Renal cortical epithelial cell (primary cell): Measurements from ENCODE around the gene TMEM207. TPM values are rescaled to one million over a fixed set of nuclear protein-coding genes. Genes with fewer than 3 reads are reported as not detected.
"Not testable (repeated sequence)": the region's sequence is repeated elsewhere in the genome, so short reads cannot be mapped to it uniquely, and the experiment has no call there.

Experiments used
- DNase-seq: peaks from one replicate; pipeline ENCODE4 v3.0.0-alpha.2; 2011; ENCODE audit warnings: low read depth
- total RNA-seq: library from RNA; depleted of rRNA; stranded (reverse); fragments of >200 nt; gene quantifications from 2 replicates; pipeline ENCODE4 v1.2.3, GENCODE V29; 2014

Gene TMEM207
- total RNA-seq = not detected in 2 replicates

DNA sequence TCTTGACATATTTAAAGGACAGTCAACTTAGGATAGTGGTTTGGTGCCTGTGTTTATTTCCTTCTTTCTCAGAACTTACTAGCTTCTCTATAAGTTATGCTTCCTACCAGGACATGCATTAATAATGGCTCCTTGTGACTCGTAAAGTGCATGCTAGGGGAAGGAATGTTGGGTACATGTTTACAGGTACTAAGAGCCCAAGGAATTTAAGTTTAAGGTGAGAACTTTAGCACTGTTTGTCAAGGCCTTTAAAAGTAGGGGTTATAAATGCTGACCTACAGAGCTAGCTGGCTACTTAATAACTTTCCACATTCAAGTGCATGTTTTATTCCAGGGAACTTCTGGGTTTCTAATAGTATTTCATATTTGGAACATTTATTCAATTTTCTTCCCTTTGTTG lies at the start of gene TMEM207:
Gene TMEM207, minus strand, starts transcription at position 101 of the 400 bp plus-strand sequence. Its CDS starts 92 bp downstream, at position 9.
- peak; percentile 71 for DNase-seq

DNA sequence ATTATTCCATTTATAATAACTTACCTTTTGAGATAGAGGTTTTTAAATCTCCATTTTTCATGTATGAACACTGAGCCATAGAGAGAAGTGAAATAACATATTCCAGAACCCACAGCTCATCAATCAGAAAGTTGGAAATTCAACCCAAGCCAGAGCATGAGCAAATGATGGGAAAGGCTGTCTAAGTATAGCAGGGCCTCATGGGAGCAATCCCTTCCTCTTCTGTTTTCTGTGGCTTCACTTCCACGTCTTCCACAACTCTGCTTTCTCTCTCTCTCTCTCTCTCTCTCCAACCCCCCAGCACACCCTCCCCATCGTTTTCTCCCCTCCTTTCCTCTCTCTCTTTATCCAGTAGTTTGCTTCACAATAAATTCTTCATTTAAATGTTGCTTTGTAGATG lies 49.4 kb upstream of the TMEM207 start:
- DNase-seq = no peak

- no peak for DNase-seq
Measured at GRCh38 chr3:190498293-190498692, 48.6 kb upstream of the TMEM207 start.

DNA sequence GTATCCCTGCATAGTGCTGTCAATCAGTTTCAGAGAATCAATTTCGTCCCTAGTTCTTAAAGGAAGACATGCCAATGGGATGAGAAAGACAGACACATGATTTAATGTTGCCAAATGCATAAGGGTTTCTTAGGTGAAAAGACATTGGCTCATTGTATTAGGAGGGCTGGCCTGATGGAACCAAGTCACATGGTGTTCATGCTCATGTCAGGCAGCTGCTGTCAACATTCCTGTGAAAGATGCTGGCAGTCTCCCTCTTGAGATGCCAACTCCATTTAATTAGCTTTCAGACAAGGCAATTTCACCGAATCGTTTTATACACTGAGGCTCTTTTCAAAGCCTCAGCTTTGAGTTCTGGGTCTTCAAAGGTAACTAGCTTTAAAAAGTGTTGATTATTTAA lies 48.1 kb upstream of the TMEM207 start:
- no peak for DNase-seq

- no peak for DNase-seq
Measured at GRCh38 chr3:190496859-190497258, 47.2 kb upstream of the TMEM207 start.

DNA sequence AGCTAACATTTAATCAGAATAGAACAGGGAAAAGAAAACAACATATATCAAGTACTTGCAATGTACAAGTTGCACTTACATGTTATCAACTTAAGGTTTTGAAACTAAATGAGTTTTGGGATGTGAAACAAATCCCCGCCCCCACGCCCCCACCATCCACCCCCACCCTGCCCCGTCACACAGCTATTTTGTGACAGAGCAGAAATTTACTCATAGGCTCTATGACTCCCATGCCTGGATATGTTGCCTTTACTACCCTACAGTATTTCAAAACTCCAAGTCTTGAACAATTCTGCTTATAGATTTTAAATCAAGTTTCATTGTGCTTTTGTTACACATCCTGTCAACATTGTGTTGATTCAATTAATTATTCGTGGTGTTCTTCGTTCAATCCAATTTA lies 46.1 kb upstream of the TMEM207 start:
- DNase-seq = no peak

- no peak for DNase-seq
Measured at GRCh38 chr3:190495354-190495753, 45.7 kb upstream of the TMEM207 start.

DNA sequence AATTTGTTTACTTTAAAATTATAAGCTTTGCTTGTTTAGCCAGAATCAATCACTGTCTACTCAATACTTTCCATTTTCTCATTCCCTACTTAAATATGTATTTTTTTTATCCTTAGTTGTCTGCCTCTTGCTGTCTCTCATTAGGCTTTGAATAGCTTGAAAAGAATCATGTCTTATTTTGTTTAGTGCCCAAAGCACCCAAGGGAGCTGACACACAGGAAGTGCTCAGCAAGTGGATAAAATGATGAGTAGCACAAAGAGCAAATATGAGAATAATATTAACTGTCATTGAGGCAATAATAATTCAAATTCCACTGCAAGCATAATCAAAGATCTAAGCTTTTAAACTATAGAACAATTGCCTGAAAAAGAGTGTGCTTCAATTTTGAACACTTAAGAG lies 45.2 kb upstream of the TMEM207 start:
- DNase-seq = no peak

DNA sequence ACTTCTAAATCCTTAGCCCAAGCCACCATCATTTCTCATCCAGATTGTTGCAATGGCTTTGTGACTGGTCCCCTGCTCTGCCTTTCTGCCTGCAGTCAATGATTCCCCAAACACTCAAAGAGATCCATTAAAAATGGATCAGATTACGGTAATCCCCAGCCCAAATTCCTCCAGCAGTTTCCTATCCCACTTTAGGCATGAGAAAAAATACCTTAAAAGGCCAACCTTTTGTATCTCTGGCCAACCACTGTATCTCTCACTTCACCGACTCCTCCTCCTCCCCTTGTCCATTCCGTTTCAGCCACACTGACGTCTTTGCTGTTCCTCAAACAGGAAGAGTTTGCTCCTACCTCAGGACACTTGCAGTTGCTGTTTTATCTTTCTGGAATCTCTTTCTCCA lies 43.3 kb upstream of the TMEM207 start:
- DNase-seq = no peak

GRCh38 chr3:190492129-190492528 lies 42.4 kb upstream of the TMEM207 start:
- peak; percentile 22 for DNase-seq

GRCh38 chr3:190491533-190492054 lies 41.9 kb upstream of the TMEM207 start:
- DNase-seq = peak; percentile 84

DNA sequence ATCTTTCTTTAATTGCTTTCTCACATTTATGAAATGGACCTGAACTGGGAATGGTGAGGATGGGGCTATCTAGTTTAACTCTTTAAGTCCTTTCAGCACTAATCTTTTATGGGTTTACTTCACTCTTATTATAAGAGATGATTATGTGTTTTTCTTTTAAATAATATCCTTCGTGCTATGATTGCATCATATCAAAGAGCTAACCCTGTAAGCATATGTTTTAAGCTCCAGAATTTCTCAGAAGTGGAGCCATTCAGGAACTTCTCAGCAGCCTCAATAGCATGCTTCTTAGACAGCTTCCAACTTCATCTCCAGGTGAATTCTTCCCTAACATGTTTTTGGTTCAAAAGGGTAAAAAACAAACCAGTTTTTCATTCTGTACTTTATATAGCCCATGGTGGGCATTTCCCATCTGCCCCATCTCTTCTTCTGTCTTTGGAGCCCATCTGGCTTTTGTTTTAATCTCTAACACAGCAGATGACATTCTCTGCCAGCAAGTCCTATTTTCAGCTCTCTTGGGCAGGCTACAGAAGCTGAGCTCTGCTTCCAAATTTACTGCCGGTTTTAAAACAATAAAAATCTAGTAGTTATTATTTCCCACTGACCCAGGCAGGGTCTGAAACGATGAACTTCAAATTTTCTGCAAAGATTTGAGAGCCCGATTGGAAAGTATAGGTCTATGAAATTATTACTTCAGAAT lies 37.4 kb upstream of the TMEM207 start:
- no peak for DNase-seq

DNA sequence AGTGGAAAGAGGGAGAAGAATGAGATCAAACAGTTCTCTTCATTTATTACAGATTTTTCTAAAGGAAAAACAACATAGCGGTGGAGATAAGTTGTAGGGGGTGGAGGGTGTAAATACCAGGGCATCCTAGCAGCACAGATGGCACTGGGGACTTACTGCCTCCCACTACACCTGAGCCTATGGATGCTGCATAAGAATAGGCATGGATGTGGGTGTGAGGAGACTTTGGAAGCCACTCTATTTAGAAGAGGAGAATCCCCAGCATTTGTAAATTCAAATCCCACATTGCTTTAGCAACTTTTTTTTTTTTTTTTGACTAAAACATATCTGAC lies 36.8 kb upstream of the TMEM207 start:
- DNase-seq = no peak

DNA sequence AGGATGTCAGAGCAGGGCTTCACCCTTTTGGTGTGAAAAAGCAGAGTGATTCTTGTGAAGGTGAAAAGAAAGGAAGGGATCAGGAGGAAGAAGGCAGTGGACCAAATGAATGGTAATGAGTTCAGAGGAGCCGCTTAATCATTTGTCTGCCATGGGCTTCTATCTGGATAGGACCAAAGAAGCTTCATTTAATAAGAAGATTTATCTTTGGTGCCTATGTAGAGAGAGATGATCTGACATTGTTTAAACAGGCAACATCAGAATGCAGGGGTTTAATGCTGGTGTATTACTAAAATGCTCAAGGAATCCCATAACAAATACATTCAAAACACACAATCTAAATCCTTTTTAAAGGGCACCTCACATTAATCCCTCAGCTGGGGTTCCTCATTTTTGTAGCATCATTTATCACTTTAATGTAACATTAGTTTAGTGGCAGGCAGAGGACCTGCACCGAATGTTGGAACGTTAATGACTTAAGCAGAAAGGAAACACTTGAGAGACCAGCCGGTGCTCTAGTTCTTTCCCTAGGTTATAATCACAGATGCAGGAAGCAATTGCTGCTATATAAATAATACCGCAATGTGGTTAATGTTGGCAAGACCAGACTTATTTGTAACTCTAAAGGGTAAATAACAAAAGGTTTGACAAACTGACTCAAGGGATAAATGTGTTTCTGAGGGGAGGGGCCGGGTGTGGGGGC lies 36.3 kb upstream of the TMEM207 start:
- peak; percentile 87 for DNase-seq

DNA sequence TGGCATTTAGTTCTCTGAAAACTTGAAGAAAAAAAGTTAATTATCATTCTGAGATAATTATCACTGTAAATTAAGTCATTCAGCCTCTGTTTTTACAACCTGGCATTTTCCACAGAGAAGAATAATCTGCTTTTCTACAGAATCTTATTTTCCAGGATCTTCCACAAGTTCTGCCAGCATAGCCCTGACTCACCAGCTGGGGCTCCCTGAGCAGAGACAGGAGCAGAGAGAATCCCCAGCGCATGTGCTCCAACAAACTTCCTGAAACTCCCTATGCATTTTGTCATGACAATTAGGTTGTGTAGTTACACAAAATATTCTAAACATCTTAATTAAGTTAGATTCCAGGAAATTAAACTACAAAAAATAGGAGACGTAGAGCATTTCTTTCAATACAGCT lies 32.1 kb upstream of the TMEM207 start:
- no peak for DNase-seq

DNA sequence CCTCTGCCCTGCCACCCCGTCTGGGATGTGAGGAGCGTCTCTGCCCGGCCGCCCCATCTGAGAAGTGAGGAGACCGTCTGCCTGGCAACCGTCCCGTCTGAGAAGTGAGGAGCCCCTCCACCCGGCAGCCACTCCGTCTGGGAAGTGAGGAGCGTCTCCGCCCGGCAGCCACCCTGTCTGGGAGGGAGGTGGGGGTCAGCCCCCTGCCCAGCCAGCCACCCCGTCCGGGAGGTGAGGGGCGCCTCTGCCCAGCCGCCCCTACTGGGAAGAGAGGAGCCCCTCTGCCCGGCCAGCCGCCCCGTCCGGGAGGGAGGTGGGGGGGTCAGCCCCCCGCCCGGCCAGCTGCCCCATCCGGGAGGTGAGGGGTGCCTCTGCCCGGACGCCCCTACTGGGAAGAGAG lies 23.6 kb upstream of the TMEM207 start:
- not testable (repeated sequence) for DNase-seq

GRCh38 chr3:190467922-190468321 lies 18.2 kb upstream of the TMEM207 start:
- no peak for DNase-seq

- peak; percentile 62 for DNase-seq
Measured at GRCh38 chr3:190458040-190458439, 8.3 kb upstream of the TMEM207 start.

- no peak for DNase-seq
Measured at GRCh38 chr3:190456770-190457169, 7.1 kb upstream of the TMEM207 start.

DNA sequence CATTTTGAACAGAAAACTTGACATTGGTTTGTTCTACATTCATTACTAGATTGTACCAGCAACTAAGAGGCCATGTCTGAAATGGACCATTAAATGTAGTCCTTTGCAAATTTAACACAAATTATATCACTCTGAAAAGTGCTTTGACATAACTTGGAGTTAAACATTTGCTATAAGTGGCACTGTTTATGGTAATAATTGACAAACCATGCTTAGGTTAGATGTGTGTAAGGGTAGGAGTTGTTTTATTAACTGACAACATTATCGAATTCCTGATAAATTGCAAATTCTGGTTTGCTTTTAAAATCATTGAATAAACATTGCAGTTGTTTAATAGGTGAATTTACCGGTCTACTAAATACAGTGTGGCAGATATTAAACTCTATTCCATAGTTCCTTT lies 6.1 kb upstream of the TMEM207 start:
- peak; percentile 90 for DNase-seq

- DNase-seq = no peak
Measured at GRCh38 chr3:190448256-190448655, 1.4 kb downstream of the TMEM207 start.

DNA sequence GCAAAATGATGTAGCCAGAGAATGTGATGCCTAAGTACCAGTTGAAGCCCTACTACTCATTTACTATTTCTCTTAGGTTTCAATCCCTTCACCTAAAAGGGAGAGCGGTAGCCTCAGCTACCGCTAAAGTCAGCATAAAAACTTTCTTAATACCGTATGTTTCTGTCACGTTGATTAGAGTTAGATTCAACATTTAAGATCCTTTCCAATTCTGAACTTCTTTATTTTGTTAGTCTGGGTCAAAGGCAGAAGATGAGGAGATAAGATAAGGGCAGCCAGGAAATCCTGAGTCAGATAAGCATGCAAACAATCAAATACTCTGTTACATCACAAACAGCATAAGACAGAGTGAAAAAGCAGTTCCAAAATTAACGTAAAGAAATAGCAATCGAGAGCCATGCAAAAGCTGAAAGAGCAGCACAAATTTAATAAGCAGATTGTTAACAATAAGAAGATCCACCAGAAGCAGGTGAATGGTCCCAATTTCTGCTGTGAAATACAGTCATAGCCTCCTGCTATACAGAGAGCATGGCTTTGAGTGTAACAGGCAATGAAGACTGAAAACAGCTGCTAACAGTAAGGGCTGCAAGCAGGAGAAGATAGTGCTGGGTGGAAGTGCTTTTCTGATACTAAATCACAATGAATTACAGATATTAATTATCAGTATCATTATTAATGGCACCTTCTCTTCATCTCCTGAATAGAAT lies 3.0 kb downstream of the TMEM207 start:
- DNase-seq = no peak
